CD1c-positive myeloid dendritic cell (primary cell): ENCODE results near the gene RELT.
A peak's percentile ranks its signal among the peaks of the same experiment; 100 is the strongest.

Experiments used
- DNase-seq: peaks from one replicate; pipeline ENCODE4 v3.0.0-alpha.2; 2016; ENCODE audit errors: extremely low spot score

The RELT gene

DNA sequence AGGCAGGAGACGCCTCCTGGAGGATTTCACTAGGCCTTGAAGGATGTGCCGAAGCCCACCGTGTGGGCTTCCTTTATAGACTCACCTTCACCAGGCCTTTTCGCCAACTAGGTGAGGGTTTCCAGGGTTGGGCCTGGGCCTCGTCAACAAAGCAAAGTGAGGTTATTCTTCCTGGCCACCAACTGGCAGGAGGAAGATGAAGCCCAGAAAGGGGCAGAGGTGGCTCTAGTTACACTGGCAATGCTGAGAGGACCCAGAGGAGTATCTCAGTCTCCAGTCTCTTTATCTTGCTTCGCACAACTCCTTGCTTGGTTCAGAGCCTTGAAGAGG is 404 bp upstream of the RELT start:
- DNase-seq, result no peak

DNA sequence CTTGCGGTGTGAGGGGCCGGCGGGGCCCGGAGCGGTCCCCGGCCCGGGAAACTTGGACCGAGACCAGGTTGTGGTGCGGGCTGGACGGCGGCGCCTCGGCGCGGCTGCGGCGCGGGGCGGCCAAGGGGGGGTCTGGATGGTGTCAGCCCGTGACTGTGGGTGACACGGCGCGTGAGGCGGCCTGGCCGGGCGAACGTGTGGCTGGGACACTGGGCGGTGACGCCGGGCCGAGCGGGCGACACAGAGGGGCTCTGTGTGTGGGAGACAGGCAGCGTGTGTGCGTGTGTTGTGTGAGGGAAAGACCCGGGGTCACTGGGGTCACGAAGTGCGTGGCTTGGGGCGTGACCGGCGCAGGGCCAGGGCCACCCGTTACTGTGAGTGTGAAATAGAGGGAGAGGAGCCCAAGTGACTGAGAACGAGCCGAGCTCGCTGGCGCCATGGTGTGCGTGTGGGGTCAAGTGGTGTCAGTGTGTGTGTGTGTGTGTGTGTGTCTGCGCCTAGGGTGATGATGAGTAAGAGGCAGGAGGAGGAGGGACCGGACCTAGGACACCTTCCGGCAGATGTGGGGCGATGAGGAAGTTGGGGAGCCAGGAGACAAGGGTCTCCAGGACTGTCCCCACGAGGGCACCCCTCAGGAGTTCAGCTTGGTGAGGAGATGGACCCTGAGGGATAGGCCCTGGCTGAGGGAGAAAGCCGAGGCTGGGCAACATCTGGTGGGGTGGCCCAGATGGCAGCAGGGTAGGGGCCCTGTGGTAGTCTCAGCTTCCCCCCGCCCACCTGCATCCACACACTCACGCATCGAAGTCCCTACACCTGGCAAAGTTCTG is 817 bp downstream of the RELT start:
- DNase-seq, result peak; percentile 83

DNA sequence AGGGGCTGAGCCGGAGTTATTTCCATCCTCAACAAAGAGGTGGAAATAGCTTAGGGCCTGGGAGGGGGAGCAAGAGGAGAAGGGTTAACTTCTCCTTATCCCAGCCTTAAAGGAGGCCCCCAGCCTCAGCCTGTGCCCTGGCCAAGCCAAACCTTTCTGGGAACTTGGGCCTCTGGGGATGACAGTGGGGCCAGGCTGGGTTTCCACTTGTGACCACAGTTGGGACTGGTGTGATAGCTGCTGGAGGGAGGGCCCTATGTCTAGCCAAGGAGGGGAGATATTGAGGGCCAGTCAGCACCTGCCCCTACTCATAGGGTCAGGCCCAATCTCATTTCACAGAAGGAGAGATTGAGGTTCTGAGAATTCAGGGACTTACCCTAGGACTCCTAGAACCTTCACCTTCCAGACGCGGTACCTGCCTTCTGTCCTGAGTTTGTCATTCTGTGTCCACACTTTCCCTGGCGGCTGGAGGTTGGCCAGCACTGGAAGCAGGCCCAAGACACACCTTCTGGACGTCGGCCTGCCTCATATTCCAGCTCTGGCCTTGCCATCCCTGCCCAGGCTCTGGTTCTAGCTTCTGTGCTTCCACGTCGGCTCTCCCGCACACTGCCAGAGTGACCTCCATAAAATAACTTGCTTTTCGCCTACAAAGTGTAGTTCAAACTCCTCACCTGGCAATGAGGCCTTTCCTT is 3.1 kb downstream of the RELT start:
- DNase-seq, result no peak

DNA sequence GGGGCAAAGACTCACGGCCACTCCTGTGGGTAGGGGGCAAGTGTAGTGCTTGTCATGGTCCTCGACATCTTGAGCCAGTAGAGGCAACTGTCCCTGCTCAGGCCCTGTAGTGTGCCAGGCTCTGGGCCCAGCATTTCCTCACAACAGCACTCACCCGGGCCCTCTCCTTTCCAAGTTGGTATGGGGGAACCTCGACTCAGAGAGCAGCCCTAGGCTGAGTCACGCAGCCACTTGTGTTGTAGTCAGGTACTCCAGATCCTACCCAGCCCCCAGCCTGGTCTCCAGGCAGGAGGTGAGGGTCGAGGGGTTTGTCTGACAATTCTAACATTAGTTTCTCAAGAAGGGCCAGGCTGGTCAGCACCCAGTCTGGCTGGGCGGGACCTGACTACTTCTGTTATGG is 4.1 kb downstream of the RELT start:
- DNase-seq, result peak; percentile 42

DNA sequence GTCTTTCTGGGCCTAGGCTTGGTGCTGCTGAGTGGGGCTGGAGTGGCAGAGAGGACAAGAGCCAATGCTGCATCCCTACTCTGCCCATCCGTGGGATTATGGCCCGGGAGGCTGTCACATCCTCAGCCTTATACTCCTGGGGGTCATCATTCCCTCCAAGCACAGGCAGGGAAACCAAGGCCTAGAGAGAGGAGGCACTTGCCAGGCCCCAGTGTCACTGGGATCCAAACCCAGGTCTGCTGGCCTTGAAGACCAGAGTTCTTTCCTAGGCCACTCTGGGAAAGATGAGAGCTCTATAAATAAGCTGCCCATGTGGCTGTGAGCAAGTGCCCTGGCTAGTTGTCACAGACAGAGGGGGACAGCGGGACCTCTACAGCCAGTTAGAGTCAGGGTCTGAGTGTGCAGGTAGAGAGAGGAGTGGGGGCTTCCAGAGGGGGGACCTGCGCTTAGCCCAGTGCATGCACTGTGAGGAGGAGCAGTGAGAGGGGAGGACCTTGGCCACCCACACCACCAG is 4.8 kb downstream of the RELT start:
- DNase-seq, result no peak

DNA sequence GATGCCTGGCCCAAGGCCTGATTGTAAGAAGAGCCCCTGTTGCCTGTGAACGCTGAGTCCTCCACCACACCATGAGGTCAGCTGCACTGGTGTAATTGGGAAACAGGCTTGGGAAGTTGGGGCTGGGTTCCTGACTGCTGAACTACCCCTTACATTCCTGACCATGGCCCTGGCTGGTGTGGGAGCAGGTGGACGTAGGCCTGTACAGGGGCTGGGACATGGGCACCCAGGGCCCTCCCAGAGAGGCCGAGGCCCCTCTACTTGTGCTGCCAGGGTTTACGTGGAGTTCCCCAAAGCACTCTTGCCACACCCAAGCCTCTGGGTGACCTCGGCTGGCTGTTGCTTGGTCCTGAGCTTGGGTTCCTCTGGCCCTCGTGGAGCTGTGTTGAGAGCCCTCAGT is 5.4 kb downstream of the RELT start:
- peak; percentile 63 for DNase-seq

DNA sequence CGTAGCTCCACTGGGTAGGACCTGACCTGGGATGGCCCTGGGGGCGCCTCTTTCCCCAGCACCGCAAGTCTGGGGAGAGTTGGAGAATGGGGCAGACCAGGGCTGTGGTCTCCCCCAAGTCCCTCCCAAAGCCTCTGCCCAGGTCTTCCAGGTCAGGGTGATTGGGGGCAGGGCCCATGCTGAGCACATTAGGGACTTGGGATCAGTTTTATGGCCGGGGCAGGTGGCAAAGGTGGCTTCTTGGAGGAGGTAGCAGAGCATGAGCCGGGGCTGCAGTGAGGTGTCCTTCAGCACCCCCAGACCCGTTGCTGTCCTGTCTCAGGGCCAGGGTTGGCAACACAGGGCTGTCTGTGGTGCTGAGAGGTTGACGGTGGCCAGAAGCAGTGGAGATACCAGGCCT is 6.0 kb downstream of the RELT start:
- no peak for DNase-seq

DNA sequence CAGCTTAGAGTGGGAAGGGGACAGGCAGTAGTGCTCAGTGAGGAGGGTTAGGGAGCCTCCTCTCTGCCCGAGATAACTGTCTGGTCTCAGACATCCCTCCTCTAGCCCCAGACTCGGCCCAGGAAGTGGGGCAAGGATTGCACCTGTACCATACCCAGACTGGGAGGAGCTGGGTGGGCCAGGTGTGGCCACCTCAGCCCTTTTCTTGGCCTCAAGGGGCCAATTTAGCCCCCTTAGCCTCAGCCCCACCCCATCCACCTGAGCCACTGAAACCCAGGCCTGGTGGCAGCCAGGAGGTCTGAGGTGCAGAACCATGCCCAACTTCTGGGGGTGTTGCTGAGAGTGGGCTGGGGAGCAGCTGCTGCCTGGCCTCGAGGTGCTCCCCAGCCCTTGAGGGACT is 6.5 kb downstream of the RELT start:
- DNase-seq, result no peak

DNA sequence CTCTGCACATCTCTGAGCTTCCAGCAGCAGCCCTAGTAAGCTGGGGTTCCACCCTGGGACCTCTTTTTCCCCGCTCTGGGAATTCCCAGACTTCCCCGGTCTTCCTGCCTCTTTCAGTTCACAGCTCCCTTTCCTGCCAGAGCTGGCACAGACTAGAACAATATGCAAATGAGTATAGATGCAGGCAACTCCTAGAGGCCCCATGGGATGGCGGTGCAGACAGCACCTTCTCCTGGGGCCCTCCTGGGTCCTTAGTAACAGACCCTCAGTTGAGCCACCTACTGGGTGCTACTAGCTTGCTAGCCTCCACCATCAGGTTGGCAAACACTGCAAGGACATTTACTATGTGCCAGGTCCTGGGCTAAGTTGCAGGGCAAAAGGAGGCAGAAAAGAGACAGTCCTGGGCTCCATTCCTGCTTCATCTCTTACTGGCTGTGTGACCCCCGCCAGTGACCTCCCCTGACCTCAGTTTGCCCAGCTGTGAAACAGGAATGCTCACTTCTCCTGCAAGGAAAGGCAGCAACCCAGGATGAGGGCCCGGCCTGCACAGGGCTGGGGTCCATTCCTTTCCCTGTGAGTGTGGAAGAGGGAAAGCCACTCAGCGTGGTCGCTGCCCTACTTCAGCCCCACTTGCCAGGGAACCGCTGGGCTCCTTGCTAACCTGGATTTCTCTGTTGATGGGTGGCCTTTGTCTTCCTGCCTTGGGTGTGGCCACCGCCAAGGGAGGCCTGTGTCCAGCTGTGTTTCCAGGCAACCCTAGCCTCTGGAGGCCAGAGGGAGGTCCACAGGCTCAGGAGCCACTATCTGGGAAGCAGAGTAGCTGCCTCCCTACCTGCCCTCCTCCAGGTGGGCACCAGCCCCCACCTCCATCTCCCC is 7.3 kb downstream of the RELT start:
- no peak for DNase-seq

DNA sequence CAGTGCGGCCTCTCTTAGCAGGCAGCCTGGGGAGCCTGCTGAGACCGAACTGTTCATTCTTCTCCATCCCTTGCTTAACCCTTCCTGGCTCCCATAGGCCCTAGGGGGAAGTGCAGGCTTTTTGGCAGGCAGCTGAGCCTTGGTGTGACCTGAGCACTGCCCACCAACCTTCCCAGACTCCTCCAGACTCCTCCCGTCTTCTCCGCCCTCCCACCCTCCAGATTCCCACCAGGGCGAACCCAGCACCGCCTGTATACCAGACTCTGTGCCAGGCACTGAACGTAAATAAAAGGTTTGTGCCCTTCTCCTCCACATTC is 7.9 kb downstream of the RELT start:
- peak; percentile 42 for DNase-seq

DNA sequence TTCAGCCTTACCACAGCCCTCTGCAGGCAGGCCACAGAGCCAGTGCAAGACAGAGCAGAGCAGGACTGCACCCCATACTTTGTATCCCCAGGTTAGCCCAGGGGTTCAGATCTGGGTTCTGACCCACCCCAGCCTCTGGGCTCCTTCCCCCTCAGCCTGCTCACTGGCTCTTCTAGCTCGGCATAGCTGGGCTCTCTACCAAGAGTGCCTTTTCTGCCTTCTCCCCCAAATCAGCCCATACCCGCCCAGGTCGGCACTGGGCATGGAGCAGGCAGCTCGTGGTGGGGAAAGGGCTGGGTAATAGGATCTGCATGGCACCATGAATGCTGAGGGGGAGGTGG is 8.3 kb downstream of the RELT start:
- DNase-seq, result no peak

DNA sequence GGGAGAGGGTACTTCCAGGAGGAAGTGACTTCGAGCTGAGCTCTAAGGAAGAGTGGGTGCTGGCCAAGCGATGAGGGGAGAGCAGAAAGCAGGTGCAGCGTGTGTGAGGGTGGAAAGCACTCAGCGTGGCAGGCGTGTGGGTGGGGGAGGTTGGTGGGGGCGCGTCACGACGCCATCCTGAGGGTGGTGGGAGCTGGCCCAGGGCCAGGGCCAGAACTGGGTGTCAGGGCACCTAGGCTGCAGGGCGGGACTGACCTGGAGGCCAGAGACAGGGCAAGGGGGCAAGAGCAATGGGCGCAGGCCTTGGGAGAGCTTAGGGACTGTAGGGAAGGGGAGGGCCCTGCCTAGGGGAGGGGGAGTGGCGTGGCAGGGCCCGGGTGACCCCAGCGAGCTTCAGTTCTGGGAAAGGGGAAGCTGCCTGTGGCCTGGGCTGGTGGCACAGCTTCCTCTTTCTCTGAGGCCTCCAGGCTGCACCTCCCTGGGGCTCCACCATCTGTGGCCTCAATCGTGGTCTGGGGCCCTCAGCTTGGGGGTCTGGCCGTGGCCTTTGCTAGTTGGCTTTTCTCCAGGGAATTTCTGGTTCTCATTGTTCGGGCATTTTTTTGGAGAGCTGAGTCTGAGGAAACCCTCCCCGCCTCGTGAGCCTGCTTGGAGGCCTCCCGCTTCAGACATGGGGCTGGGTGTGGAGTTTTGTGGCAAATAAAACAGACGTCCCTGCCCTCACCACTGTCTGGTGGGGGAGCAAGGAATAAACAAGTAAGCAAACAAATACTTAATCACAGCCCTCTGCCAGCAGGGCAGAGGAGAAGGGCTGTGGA is 8.9 kb downstream of the RELT start:
- DNase-seq, result peak; percentile 93

DNA sequence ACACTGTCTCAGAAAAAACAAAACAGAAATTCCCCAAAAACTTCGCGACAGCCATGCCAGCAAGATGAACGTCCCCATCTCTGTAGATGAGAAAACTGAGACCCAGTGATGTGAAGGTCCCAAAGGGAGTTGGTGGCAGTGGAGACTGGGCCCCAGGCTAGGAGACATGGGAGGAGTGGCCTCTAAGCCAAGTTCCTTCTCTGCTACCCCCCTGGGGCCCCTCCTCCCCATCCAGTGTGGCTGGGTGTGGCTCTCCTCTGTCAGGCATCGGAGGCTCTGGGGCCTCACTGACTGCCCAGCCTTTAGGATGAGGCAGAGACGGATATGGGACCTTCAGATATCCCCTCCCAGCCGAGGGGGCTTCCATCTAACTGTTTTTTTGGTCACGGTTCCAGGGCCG is 9.8 kb downstream of the RELT start:
- DNase-seq, result peak; percentile 68

DNA sequence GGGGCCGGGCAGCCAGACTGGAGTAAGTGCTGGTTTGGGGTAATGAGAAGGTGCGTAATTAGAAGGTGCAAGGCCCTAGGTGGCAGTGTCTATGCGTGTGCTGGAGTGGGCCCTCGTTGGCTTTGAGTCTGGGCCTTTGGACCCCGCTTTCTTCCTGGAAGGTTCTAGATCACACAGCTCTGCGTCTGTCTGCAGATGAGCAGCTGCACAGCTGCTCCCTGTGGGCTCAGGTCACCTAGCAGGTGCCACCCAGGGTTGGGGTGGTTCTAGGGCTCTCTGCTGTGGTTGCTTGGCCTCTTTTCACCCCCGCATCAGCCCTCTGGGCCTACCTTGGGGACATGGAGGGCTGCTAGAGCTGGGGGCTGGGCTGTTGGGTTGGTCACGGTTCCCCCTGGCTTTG is 10.3 kb downstream of the RELT start:
- DNase-seq, result no peak

DNA sequence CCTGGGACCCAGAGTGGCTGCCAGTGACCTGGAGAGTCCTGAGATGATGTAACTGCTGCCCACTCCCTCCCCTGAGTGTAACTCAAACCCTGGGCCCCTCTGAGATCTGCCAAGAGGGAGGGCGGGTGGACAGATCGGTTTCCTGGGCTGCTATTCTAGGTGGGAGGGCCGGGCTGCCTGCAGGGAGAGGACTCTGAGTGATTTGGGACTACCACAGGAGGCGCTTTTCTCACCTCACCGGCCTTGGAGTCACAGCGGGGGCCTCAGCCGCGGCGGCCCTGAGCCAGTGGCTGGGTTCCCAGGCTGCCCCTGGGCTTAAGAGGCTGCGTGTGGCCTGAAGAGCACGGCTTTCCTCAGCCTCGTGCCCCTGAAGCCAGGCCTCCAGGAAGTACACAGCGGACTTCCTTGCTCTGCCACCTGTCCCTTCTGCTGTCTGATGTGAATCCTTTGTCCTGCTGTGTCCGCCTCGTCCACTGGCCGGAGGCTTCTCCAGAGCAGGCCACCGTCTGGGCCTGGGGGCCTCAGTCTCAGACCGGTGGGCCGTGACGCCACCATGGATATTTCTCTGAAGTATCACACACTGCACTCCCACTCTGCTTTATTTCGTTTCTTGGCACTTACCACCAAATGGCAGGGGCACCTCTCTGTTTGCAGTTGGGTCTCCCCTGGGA is 11.5 kb downstream of the RELT start:
- DNase-seq, result no peak

DNA sequence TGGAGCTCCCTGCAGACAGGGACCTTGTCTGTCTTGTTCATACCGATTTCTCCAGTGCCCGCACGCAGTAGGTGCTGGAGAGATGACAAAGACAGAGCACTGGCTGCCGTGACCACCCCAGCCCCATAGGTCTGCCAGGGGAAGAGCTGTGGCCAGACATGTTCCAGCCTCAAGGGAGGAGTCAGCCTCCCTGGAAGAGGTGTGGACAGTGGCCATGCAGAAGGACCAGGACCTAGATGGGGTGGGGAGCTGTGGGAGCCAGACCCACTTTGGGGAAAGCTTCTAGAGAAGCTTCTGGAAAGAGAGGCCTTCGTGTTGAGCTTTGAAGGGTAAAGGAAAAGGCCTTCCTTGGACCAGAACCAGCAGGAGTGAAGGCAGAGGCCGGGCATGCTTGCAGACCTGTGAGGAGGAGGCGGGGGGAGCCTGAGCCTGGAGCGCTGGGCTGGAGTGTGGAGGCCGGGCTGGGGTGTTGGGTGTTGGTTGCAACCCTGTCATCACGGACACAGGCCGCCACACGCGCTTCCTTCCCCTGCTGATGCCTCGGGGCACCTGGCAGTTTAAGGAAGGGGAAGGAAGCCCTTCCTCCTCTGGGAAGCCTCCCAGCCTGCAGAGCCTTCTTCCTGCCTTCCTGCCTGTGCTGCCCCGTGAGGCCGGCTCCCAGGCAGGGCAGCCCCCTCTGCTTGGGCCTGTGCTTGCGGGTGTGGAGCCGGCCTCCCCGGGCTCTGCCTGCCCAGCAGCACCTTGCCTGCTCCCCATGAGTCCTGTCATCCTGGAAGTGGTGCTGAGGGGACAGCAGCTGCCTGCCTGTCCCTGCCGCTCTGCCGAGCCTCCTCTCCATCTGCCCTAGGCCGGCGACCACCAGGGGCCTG is 12.3 kb downstream of the RELT start:
- DNase-seq, result peak; percentile 63

DNA sequence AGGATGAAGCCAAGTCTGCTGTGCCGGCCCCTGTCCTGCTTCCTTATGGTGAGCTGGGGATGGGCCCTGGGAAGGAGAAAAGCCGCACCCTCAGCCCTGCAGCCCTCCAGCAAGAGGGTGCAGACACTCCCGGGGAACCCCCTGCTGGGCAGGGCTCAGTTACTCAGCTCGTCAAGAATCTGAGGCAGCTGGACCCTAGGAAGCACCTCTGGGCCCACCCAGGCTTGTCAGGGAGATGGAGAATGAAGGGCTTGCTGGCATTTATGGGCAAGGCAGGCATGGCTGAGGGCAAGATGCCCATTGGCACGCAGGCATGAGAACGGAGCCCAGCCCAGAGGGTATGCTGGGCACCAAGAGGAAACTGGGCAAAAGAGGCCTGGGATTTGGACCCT is 12.9 kb downstream of the RELT start:
- DNase-seq, result no peak

DNA sequence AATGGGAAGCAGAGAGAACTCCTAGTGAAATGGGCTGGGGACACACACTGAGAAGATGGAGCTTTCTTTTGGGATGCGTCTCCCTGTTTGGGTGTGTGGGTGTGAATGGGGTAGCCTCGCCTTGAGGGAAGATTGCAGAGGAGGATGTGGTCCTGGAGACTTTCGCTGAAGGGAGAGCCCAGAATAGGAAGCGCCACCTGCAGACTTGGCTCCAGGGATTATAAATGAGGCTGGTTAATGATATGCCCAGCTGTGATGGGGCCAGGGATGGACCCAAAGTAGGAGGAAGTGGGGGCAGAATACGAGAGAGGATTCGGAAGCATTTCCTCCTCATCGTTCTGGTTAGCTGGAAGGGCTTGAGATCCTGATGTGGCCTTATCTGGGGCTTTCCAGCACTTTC is 13.7 kb downstream of the RELT start:
- DNase-seq, result no peak

DNA sequence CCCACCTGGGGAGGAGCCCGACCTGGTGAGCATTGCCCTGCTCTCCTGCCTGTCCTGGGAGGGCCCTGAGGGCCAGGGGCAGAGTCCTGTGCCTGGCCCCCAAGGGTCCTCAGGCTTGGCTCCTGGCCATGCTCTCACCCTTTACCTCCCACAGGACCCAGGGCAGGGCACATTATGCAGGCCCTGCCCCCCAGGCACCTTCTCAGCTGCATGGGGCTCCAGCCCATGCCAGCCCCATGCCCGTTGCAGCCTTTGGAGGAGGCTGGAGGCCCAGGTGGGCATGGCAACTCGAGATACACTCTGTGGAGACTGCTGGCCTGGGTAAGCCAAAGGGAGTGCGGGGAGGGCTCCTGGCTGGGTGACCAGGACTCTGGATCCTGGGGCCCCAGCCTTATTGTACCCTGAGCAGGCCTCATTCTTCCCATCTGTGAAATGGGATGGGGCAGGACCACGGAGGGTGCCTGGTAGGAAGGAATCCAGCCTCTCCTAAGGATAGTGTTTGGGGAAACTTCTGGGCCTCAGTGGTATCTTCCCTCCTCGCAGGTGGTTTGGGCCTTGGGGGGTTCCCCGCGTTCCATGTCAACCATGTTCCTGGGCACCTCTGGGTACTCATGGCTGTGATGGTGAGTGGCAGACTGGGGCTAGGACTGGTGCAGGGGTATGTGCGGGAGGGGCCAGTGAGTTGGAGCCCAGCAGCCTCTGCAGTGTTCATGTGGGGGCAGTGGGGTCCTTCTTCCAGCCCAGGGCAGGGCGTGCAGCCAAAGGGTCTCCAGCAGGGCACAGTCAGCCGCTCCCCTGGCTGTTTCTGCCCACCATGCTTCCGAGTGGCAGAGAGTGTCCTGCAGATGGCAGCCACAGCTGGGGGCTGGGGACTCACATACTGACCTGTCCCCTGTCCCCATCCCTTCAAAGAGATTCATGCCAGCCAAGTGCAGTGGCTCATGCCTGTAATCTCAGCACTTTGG is 14.7 kb downstream of the RELT start:
- no peak for DNase-seq
